ENCODE measurements around the gene MRPL20. TPM values are rescaled to one million over a fixed set of nuclear protein-coding genes. Genes with fewer than 3 reads are reported as not detected.

The MRPL20 gene
- total RNA-seq, 1 donor from 2014 or later, result 154 TPM

DNA sequence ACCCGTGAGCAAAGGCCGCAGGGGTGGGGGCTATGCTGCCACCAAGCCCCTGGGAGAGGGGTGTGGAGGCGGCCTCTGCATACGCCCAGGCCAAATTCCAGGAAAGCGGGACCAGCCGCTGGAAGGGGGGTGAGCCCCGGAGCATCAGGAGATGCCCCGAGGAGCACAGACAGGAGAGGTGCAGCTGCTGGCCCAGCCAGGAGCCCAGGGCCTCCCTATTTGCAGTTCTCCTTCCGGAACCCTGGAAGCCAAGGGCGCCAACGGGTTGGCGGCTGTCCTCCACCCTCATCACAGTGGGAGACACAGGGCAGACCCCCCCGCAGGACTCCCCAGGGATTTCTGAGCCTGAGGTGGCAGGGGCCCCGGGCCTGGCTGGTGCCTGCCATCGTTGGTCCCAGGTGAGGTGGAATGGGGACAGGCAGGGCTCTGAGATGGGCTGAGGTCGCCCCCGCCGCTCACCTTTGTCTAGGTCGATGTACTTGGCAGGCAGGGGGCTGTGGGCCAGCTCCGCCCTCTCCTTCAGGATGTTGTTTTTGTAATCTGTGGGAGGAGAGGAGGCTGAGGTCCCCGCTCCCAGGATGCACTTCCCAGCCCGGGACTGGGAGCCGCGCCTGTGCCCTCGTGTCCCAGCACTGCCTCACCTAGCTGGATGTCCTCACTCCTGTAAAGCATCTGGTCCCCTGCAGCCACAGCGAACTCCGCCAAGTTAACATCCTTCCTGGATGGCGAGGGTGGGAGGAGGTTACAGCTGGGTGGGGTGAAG lies 53.5 kb downstream of the MRPL20 start:
- no peaks in the 10 kb centered on the region for H3K36me3 Mint-ChIP-seq (ENCODE audit: low read depth)
- no peak for DNase-seq (ENCODE audit: low spot score)
- peak overlapping the region; percentile 17 for H3K4me3 Mint-ChIP-seq (ENCODE audit: low read depth)
- H3K4me1 Mint-ChIP-seq (ENCODE audit: low read depth), result no peaks in the 10 kb centered on the region
- H3K9me3 Mint-ChIP-seq, result no peaks in the 10 kb centered on the region
- intact Hi-C loops (cut with micrococcal nuclease), result no loop called here
- no peak overlapping the region for H3K27ac Mint-ChIP-seq
- H3K27me3 Mint-ChIP-seq (ENCODE audit: low read depth), result peaks cover 21% of the 10 kb centered on the region

DNA sequence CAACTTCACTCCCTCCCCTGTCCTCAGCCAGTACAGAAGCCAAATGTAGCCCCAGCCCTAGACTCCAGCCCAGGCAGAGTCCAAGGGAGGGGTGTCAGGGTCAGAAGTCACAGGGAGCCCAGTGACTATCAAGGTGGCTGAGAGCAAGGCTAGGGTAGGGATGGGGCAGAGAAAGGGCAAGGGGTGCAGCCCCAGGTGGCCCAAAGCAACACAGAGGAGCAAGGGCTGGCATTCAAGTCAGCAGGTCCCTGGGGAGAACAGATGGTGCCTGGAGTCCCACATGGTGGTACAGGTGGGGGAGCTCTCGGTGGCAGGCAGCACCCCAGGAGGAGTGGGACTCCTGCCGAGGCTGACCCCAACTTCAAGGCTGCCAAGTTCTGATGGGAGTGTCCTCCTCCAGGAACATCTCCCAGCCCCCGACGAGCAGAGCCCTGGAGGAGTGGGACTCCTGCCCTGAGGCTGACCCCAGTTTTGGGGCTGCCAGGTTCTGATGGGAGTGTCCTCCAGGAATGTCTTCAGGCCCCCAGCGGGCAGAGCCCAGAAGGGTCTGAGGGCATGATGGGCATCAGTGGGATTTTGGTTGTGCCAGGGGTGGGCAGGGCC lies 54.2 kb downstream of the MRPL20 start:
- no peak for DNase-seq (ENCODE audit: low spot score)
- no peaks in the 10 kb centered on the region for H3K9me3 Mint-ChIP-seq
- H3K4me3 Mint-ChIP-seq (ENCODE audit: low read depth), result no peak overlapping the region
- H3K4me1 Mint-ChIP-seq (ENCODE audit: low read depth), result no peaks in the 10 kb centered on the region
- H3K36me3 Mint-ChIP-seq (ENCODE audit: low read depth), result no peaks in the 10 kb centered on the region
- intact Hi-C loops (cut with micrococcal nuclease), result no loop called here
- H3K27me3 Mint-ChIP-seq (ENCODE audit: low read depth), result peaks cover 21% of the 10 kb centered on the region
- peak overlapping the region; percentile 31 for H3K27ac Mint-ChIP-seq

Other genes starting within 250 kb of the MRPL20 start
- not detected in 2 replicates for gene TTLL10, start 233.4 kb downstream of the MRPL20 start, total RNA-seq
- gene TNFRSF18, start 200.7 kb downstream of the MRPL20 start, total RNA-seq, result 219 and 231 TPM in 2 replicates
- 441 and 458 TPM in 2 replicates for gene TNFRSF4, start 193.1 kb downstream of the MRPL20 start, total RNA-seq
- 161 and 164 TPM in 2 replicates for gene SDF4, start 175.3 kb downstream of the MRPL20 start, total RNA-seq
- gene B3GALT6, start 175.1 kb downstream of the MRPL20 start, total RNA-seq, result 34.6 and 35.8 TPM in 2 replicates
- 3.5 and 3.7 TPM in 2 replicates for gene C1QTNF12, start 160.6 kb downstream of the MRPL20 start, total RNA-seq
- 79.3 and 81.0 TPM in 2 replicates for gene UBE2J2, start 133.4 kb downstream of the MRPL20 start, total RNA-seq
- 3.5 and 4.1 TPM in 2 replicates for gene SCNN1D, start 126.9 kb downstream of the MRPL20 start, total RNA-seq
- gene ACAP3, start 99.4 kb downstream of the MRPL20 start, total RNA-seq, result 43.4 and 50.1 TPM in 2 replicates
- 31.6 and 31.8 TPM in 2 replicates for gene PUSL1, start 98.7 kb downstream of the MRPL20 start, total RNA-seq
- gene INTS11, start 82.6 kb downstream of the MRPL20 start, total RNA-seq, result 127 and 138 TPM in 2 replicates
- gene CPTP, start 82.5 kb downstream of the MRPL20 start, total RNA-seq, result 12.1 and 13.1 TPM in 2 replicates
- 0.32 and 0.44 TPM in 2 replicates for gene TAS1R3, start 76.0 kb downstream of the MRPL20 start, total RNA-seq
- gene DVL1, start 57.9 kb downstream of the MRPL20 start, total RNA-seq, result 53.8 and 60.7 TPM in 2 replicates
- 0.21 TPM in 1 of 2 replicates, not detected in the other for gene MXRA8, start 48.7 kb downstream of the MRPL20 start, total RNA-seq
- 133 TPM in 2 replicates for gene AURKAIP1, start 32.1 kb downstream of the MRPL20 start, total RNA-seq
- gene CCNL2, start 8.0 kb downstream of the MRPL20 start, total RNA-seq, result 123 and 124 TPM in 2 replicates
- gene ANKRD65, start 14.0 kb upstream of the MRPL20 start, total RNA-seq, result not detected in 2 replicates
- 4.0 and 4.7 TPM in 2 replicates for gene VWA1, start 28.4 kb upstream of the MRPL20 start, total RNA-seq
- 0.53 and 0.62 TPM in 2 replicates for gene ATAD3C, start 42.4 kb upstream of the MRPL20 start, total RNA-seq
- gene ATAD3B, start 64.5 kb upstream of the MRPL20 start, total RNA-seq, result 68.0 and 70.9 TPM in 2 replicates
- 71.5 and 78.5 TPM in 2 replicates for gene ATAD3A, start 104.9 kb upstream of the MRPL20 start, total RNA-seq
- 0.25 and 0.48 TPM in 2 replicates for gene TMEM240, start 133.3 kb upstream of the MRPL20 start, total RNA-seq
- 121 and 123 TPM in 2 replicates for gene SSU72, start 167.6 kb upstream of the MRPL20 start, total RNA-seq
- gene FNDC10, start 192.8 kb upstream of the MRPL20 start, total RNA-seq, result 10.4 and 11.8 TPM in 2 replicates
- gene MIB2, start 208.2 kb upstream of the MRPL20 start, total RNA-seq, result 30.2 and 32.7 TPM in 2 replicates
- 0.94 and 1.4 TPM in 2 replicates for gene MMP23B, start 224.9 kb upstream of the MRPL20 start, total RNA-seq

All from activated T-helper 2 cell treated with anti-CD3 and anti-CD28 coated beads, Interferon-gamma antibody, Interleukin-2, Interleukin-4, amounts not matched to agents 10 μg/mL and 5 μg/mL and 100 μg/mL, durations not matched to agents 14 hours and 24 hours and 36 hours (primary cell).